NCI-H748 (cell line): ENCODE measurements around the gene FGFR2.

Source experiments
- DNase-seq: peaks from one replicate; lab custom pipeline; 2025; ENCODE audit not compliant: unreplicated experiment; lab: John Stamatoyannopoulos, UW

Gene FGFR2

DNA sequence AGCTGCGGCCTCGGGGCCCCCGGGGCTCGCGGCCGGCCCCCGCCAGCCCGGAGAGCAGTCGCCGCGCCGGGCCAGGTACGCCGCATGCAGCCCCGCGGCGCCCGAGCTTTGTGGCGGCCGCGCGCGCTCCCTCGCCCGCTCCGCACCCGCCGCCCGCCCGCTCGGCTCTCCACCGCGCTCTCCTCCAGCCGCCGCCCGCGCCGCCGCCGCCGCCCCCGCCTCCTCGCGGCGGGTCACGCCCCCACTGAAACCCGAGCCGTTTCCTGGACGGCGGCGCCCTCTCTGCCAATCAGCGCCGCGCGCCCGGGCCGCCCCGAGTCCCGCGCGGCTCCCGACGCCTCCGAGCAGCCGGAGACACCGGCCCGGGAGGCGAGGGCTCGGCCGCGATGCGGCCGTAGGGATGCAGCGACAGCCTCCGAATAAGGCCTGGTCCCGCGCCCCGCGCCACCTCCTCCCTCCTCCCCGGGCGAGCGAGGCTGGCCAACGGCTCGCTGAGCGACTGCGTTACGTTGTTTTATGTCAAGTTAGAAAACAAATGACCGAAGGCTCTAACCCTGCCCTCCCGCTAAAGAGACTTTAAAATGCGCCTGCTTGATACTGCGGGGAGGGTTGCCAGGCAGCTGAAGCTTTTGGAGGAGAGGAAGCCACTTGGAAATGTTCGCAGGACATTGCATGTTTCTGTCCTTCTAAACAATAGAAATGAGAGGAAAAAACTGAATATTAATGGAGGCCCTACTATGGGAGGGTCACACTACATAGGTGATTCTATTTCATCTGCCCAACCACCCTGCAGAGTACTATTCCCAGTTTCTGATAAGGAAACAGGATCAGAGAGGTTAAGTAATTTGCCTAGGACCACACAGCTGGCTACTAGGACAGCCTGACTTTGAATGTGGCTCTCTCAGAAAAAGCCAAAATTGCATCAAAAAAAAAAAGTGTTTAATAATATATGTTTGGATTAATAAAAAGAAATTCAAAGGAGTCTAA, at the start of gene FGFR2:
FGFR2 (minus strand) TSS at position 182 of the 987 bp plus-strand sequence. CDS start 4,627 bp downstream, outside the sequence.
- DNase-seq = peak; percentile 85

DNA sequence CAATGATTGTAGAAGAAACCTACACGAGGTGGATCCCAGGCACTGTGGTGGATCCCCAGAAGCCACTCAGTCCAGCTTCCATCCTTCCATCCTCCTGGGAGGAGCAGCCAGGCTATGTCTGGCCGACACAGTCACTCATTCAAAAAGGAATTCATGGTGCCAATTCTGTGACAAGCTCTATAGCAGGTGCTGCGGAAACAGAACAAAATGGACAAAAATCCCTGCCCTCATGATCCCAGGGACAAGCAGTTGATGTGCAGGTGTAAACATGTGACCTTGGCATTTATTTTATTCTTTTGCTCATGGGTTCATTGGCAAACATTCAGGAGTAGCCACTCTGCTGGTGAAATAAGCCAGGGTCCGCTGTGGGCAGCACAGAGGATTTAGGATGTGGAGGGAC, 49.2 kb upstream of the FGFR2 start:
- no peak for DNase-seq

DNA sequence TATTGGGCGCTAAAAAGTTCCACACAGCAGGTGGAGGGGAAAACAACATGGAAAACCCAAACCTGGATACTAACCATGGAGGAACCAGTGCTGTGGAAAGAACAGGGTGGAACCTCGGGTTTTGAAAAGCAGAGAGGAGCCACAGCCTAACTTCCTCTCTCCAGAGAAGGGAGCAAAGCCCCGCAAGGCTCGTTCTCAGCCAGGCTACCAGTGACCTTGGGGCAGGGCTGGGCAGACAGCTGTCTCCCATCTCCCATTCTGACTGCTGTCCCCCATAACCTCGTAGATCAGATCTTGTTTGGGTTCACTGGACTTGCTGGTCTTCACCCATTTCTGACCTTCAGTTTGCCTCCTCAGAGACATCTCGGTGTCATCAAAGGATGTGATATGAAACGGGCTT, 47.5 kb upstream of the FGFR2 start:
- DNase-seq = no peak

DNA sequence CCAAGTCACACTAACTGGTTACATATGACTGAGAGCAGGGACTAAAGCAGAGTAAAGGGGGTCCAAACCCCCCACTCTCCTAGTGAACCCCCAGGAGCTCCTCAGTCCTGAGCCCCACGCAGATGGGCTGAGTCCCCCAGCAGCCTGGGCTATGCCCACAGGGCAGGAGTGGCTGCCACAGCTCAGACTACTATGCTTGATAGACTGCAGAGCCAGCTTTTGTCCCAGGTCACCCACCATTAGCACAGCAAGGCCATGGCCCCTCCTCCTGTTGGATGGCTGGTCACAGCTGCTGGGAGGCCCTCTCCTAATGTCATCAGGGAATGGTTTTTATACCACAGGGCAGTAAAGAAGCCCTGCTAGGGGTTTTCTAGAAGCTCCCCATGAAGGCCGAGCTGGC, 46.3 kb upstream of the FGFR2 start:
- no peak for DNase-seq

DNA sequence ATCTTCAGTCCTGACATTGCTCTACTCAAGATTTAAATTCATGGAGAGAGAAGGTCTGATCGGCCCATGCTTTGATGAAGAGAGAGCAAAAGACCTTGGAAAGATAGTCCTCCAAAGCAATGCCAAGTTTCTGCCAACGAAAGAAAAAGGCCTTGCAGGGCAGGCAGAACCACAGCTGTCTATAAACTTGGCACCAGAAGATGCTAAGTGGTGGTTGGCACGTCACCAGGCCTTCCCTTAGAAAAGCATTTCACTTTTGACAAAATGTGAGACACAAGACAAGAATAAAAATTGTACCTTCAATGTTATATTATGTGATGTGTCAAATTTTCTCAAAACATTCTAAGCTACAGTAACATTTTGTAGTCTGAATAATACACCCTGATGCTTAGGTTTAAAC, 42.0 kb upstream of the FGFR2 start:
- DNase-seq = no peak

DNA sequence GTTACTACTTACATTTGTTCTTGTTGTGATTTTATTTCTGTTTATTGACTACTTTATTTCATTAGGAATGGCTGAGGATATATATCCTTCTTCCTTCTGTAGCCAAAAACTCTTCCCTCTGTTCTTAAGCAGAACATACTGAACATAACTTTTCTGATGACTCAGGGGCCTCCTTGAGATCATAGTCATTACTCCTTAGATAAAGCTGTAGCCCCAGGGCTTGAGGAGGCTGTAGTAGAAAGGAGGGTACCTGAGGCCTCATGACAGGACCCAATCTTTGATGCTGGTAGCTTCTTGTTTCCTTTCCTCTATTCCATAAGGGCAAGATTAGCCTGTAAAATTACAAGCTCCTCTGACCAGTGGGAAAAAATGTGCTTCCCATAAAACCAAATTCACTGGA, 41.2 kb upstream of the FGFR2 start:
- DNase-seq = no peak

DNA sequence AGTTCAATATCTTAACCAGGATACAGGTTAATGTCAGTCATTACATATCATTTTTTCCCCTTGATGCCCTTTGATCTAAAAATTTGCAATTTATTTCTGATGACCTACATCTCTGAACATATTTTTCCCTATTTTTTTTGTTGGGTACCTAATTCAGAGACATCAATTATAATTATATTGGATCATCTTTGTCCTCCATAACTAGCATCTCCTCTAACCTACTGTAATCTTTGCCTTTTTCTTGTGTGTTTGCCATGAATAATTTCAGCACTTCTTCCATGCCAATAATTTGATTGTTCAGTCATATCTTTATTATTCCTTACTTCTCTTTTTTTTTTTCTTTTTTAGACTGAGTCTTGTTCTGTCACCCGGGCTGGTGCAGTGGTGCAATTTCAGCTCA, 39.2 kb upstream of the FGFR2 start:
- DNase-seq = no peak

DNA sequence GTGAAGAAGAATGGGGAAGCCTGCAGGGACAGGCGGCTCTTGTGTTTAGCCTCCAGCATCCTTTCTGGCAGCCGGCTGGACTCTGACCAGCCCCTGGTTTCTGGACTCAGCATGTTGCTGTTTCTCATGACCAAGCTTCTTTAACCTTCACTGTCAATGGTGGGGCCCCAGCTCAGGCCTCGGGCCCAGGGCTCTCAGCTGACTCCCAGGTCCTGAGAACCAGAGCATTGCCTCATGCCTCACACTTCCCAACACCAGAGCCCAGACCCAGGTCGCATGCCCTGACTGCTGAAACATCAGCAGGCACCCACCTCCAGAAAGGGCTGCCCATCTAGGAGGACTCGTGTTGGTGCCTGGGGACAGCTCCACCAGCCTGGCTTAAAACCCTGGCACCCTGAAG, 34.8 kb upstream of the FGFR2 start:
- DNase-seq = no peak

DNA sequence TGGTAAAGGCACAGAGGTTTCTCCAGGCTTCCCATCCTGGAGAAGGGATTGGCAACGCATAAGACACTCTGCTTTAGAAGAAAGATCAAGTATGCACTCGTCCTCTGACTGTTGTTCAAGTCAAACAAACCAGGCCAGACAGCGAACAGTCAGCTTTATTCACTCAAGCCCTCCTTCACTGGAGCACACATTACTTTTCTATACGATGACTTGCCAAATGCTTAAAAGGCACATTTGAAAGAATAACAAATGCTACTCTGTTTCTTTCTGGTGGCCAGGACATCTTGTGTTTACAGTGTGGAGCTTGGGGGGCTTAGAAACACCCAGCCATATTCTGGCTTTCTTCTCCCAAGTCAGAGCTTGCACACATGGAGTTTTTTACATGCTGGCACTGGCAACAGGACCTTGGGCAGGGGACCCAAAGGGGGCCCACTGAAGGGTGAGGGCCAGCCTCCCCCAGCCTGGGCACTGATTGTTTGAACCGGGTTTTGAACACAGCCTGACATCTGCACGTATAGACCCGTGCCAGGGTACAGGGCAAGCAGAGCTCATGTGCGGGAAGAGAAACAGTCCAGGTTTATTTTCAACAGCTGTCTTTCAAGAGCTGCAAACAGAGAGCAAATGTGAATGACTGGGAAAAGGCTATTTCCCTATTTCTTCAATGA, 33.3 kb upstream of the FGFR2 start:
- no peak for DNase-seq

DNA sequence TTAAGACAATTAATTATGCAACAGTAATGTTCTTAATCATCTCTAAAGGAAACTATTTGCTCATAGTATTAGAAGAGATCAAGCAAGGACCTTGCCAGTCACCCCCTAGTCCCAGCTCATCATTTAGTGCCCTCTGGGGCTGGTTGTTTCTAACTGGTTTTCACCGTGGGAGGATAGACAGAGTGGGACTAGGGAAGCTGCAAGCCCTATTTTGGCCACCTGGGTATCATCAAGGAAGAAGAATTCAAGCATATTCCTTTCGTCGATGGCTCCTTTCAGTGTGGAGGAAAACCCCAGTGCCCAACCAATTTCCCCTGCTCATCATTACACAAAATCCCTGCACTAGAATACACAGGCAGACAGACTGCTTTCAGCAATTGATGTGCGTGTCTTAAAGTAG, 30.6 kb upstream of the FGFR2 start:
- no peak for DNase-seq

DNA sequence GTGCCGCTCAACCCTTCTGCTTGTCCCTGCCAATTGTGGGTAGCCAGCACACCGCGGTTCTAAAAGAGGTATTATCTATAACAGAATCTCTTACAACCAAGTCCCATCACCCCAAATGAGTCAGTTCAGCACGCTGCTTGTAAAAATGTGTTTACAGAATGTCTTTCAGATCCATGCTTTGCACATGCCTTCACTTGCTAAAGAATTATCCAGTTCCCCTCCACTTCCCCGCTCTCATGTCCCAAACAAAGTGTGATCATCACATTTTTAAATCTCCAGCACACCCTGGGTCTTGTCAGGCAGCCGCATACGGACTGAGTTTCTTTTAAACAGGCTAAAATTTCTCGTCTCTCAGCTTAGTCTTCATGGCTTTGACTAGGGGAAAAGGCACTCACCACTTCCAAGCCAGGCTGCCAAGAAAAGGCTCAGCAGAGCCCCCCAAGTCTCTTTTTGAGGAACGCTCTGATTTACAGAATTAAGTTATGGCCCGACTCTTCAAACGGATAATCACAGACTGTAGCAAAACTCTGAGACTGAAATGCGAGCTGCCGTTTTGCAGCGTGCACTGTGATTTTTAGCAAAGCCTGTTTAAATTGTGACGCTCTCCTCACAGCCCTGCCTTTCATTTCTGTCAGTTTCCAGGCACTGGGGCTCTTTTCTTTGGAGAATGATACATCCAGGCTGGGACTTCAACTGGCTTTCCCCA, 29.8 kb upstream of the FGFR2 start:
- no peak for DNase-seq

DNA sequence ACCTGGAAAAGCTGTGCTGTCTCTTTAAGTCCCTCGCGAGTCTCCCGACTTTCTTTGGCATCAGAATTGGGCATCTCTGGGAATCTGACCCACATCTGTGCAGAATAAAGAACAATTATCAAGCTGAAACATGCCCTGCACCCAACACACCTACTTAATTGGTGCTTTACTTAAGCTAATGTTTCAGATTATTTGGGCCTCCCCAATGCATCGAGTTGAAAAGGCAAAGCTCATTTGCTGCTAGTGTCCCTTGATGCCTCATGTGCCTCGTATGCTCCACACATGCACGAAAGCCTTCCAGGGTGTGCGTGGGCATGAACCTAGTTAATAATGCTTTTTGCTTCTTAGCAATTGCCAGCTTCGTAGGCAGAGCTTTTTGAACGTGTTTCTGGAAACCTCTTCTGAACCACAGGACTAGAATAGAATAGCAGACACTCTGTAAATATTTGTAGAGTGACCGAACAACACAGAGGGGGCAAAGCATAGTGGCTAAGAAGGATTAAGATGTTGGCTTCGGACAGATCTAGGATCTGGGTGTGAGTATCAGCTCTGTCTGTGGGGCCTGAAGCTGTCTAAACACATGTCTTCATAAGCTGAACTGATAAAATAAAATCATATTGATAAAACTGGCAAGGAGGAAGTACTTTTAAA, 26.7 kb upstream of the FGFR2 start:
- DNase-seq = peak; percentile 77

DNA sequence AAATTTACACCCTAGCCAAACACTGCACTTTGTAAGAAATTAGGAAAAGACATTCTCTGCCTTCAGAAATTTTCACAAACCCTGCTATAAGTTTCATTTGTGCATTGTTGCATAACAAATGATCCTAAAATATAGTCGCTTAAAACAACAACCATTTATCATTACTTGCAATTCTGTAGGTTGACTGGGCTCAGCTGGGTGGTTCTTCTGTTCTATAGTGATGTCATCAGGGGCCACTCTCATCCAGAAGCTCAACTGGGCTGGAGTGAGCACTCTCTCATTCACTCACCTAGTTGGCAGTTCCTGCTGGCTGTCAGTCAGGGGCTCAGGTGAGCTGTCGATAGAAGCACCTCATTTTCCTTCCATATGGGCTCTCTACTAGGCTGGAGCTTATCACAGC, 20.7 kb upstream of the FGFR2 start:
- no peak for DNase-seq

DNA sequence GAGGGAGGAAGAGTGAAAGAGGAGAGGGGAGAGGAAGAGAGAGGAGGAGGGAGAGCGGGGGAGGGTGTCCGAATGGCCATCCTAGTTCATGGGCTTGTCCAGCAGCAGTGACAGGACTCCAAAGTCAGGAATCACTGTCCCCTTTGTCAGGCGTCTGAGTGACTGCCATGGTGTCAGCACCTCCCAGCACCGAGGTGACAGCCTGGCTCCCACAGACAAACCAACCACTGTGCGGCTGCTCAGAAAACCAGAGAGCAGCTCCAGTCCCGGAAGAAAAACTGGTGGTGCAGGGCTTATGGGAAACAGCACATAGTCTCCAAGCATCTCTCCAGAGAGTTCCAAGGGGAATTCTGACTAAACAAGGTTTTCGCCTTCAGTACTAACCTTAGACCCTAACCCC, 18.9 kb upstream of the FGFR2 start:
- no peak for DNase-seq

DNA sequence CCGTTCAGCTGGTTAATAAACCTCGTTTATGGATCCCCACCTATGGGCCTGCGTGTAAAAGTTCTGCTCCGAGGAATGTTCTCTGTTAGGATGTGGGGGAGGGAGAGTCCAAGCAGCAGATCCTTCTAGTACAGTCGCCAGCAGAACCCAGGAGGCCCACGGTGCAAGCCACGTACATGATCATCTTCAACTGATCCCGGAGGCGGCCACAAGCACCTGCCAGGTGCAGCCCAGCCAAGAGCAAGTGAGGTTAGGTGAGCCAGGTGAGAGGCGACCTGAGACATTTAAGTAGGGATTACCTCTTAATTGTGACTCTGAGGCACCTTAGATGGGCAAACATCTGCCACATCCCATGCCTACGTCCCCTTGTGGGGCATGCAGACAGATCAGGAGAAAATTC, 18.0 kb upstream of the FGFR2 start:
- no peak for DNase-seq

DNA sequence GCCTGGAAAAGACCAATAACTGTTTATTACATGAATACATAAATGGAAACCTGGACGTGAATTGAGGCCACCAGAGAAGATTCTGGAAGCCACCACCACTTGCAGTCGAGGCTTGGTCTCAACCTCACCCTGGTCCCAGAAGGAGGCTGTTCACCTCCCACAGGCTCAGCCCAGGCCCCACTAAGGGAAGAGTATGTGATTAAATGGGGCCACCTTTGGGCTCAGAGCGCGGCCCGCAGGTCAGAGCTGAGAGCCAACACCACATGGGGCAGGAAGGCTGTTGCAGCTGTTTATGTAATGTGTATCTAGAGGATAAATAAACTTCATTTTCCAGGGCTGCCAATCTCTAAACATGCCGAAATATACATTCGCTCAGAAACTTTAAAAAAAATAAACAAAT, 17.6 kb upstream of the FGFR2 start:
- DNase-seq = no peak

DNA sequence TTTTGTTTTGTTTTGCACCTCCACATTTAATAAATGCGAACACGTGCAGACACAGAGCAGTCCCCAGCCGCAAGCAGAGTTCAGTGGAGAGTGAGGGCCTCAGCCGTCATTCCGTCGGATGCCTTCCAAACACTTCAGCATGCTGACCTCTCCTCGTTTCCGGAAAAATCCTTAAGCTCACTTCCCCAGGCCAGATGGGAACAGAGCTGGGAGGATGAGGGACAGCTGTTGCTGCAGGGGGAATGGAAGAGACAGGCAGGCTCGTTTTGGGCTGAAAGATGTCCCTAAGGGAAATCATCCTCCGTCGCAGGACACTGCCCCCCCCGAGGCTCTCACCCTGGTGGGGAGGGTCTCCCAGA, 17.2 kb upstream of the FGFR2 start:
- no peak for DNase-seq

DNA sequence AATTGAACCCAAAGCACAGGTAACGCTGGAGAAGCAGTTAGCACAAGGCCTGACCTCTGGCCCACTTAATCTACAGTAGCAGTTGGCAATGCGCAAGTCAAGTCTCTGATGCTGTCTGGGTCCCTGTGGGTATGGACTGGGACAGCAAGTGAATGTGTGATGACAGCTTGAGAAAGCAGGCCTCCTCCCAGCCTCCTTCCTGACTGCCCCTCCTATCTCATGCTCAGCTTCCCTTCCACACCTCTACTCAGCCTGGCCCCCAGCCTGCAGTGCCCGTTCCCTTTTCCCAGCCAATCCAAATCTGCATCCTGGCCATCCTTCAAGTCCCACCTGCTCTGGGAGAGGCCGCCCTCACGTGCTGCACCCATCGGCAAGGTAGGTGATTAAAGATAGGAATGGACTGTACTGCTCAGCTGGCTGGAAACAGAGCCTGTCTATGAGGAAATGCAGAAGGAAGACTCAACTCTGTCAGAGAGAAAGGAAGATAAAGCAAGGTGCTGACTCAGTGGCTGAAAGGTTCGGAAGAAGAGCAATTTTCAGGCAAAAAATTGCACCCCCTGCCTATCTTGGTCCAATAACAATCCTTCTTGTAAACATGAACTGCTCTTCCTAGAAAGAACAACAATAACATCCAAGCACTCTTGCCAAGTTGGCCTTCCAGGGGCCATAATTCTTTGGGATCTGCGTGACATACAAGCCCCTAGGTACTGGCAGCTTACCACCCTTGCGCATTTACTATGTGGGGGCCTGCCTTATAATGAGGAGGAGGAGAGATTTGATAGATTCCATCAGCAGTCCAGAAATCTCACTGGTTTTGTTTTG, 16.6 kb upstream of the FGFR2 start:
- DNase-seq = no peak

DNA sequence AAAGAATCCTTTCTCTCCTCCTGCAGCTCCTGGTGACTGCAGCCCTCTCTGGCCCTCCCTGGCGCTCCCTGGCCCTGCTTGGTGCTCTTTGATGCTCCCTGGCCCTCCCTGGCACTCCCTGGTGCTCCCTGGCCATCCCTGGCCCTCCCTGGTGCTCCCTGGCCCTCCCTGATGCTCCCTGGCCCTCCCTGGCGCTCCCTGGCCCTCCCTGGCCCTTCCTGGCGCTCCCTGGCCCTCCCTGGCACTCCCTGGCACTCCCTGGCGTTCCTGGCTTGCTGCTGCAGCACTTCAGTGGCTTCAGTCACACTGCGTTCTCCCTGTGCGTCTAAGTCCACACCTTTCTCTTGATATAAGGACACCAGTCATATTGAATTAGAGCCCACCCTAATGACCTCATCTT, 15.2 kb upstream of the FGFR2 start:
- DNase-seq = no peak

DNA sequence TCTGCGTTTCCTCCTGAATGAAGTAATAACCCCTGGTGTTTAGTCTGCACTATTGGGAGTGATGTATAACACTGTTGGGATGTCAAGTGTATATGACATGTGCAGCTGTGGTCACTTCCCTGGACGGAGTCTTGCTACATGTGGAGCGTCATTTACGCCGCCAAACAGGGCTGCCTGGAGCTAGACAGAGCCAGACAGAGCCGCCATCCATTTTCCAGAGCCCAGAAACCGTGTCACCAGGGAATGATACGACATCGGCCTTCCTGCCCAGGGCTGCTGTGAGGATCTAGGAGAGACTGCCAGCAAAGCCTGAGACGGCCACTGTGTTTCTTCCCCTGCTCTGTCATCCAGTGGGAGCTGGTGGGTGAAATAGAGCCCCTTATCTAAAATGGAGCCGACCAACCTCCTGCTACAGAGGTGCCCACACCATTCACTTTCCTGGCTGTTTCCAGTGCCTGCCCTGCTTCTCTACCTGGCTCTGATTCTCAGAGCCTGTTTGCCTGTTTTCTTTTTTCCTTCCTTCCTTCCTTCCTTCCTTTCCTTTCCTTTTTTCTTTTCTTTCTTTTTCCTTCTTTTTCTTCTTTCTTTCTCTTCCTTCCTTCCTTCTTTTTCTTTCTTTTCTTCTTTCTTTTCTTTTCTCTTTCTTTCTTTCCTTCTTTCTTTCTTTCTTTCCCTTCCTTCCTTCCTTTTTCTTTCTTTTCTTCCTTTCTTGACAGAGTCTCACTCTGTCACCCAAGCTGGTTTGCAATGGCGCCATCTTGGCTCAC, 13.3 kb upstream of the FGFR2 start:
- no peak for DNase-seq
